A549 (cell line): ENCODE results near the gene SOX8. TPM values are rescaled to one million over a fixed set of nuclear protein-coding genes. Genes with fewer than 3 reads are reported as not detected.

Source experiments
- ATAC-seq, 2 experiments: fragments of 200-7000 bp in 1 of 2; fragments of >200 bp in 1 of 2; cut with Nextera tagmentation in 1 of 2; cut with Tn5 transposase in 1 of 2; 3 replicates each; pipeline versions ENCODE4 v1.8.0 to v1.9.1; 2018 to 2020; ENCODE audit warnings: mild to moderate bottlenecking in 1 of 2, moderate library complexity in 1 of 2
- CTCF ChIA-PET: fragments of 300-600 bp; sonication (Branson Sonifier 250); formaldehyde crosslinking; extraction: SDS; loops from one replicate; lab custom pipeline; 2021; ENCODE audit warnings: antibody characterized with exemption, inconsistent platforms; lab: Yijun Ruan, JAX
- POLR2A ChIA-PET: fragments of 350-600 bp; formaldehyde crosslinking; extraction: SDS; loops from one replicate; lab custom pipeline; 2021; ENCODE audit warnings: antibody characterized with exemption, inconsistent platforms; lab: Yijun Ruan, JAX
- DNase-seq, 2 experiments: peaks; one replicate each; pipeline versions ENCODE4 v3.0.0 to v3.0.0-alpha.2; 2011 to 2016; ENCODE audit warnings: low read depth in 1 of 2, low spot score in 1 of 2
- FAIRE-seq: peaks from 2 replicates; lab custom pipeline; 2011; peaks lifted over from hg19 to GRCh38; lab: Jason Lieb, UNC
- H3K27ac ChIP-seq, 2 experiments: fragments of >200 bp; sonication (Bioruptor Twin); formaldehyde crosslinking; 3 replicates each; pipeline ENCODE4 v1.5.1; 2016 to 2017
- H3K4me1 ChIP-seq: fragments of >200 bp; sonication (Bioruptor Twin); formaldehyde crosslinking; 3 replicates; pipeline ENCODE4 v1.6.1; 2016
- H3K4me2 ChIP-seq: fragments of >200 bp; sonication (Bioruptor Twin); formaldehyde crosslinking; 3 replicates; pipeline ENCODE4 v1.6.1; 2016
- H3K4me3 ChIP-seq: fragments of >200 bp; sonication (Bioruptor Twin); formaldehyde crosslinking; 3 replicates; pipeline ENCODE4 v1.5.1; 2016
- H3K9me3 ChIP-seq: fragments of >200 bp; sonication (Bioruptor Twin); formaldehyde crosslinking; 3 replicates; pipeline ENCODE4 v1.6.1; 2016
- BCL3 ChIP-seq: fragments of >200 bp; sonication (Bioruptor Twin); formaldehyde crosslinking; IDR thresholded peaks from 3 replicates; pipeline ENCODE4 v1.6.1; 2016
- CBX2 ChIP-seq: fragments of 200-600 bp; sonication (generic); IDR thresholded peaks from 2 replicates; pipeline ENCODE4 v1.6.1; 2016; ENCODE audit warnings: low read depth, mild to moderate bottlenecking, borderline replicate concordance
- CBX8 ChIP-seq: fragments of 200-600 bp; sonication (generic); IDR thresholded peaks from 2 replicates; pipeline ENCODE4 v1.6.1; 2016
- CHD2 ChIP-seq: fragments of 150-350 bp; IDR thresholded peaks from 2 replicates; pipeline ENCODE4 v1.6.1; 2014; ENCODE audit warnings: low read length; ENCODE audit not compliant: partially characterized antibody
- E2F6 ChIP-seq: IDR thresholded peaks from 2 replicates; pipeline ENCODE4 v1.6.1; 2012; ENCODE audit warnings: low read depth, borderline replicate concordance
- EHF ChIP-seq: fragments of 250-450 bp; sonication (Bioruptor Pico); IDR thresholded peaks from 2 replicates; pipeline ENCODE4 v1.5.0; 2020; ENCODE audit warnings: mild to moderate bottlenecking
- EP300 ChIP-seq, 2 experiments: fragments of >200 bp; sonication (Bioruptor Twin); formaldehyde crosslinking; IDR thresholded peaks; 2 replicates in 1 of 2; 3 replicates in 1 of 2; pipeline ENCODE4 v1.6.1; 2016 to 2017
- GATA3 ChIP-seq: IDR thresholded peaks from 2 replicates; pipeline ENCODE4 v1.6.1; 2012; ENCODE audit warnings: borderline replicate concordance
- HDAC2 ChIP-seq: fragments of 200-600 bp; sonication (generic); IDR thresholded peaks from 2 replicates; pipeline ENCODE4 v1.6.1; 2016
- HOXA7 ChIP-seq: fragments of 250-450 bp; sonication (Bioruptor Pico); IDR thresholded peaks from 2 replicates; pipeline ENCODE4 v1.5.0; 2020; ENCODE audit warnings: mild to moderate bottlenecking, moderate library complexity
- HOXB13 ChIP-seq: fragments of 250-450 bp; sonication (Bioruptor Pico); IDR thresholded peaks from 2 replicates; pipeline ENCODE4 v1.5.0; 2020; ENCODE audit warnings: low read depth, mild to moderate bottlenecking, moderate library complexity
- JUNB ChIP-seq: fragments of >200 bp; sonication (Bioruptor Twin); formaldehyde crosslinking; IDR thresholded peaks from 2 replicates; pipeline ENCODE4 v1.6.1; 2016
- KDM1A ChIP-seq: fragments of 200-600 bp; sonication (generic); IDR thresholded peaks from 2 replicates; pipeline ENCODE4 v1.6.1; 2016; ENCODE audit warnings: low read depth, mild to moderate bottlenecking
- KDM5A ChIP-seq: fragments of 200-600 bp; sonication (generic); IDR thresholded peaks from 2 replicates; pipeline ENCODE4 v1.6.1; 2016; ENCODE audit warnings: antibody characterized with exemption, mild to moderate bottlenecking
- MAFK ChIP-seq: fragments of 450-650 bp; IDR thresholded peaks from 2 replicates; pipeline ENCODE4 v1.6.1; 2014; ENCODE audit not compliant: partially characterized antibody
- NFE2L2 ChIP-seq: fragments of 150-350 bp; conservative IDR thresholded peaks from 2 replicates; pipeline ENCODE4 v1.6.1; 2014; ENCODE audit warnings: low read length
- NPAS2 ChIP-seq: fragments of 250-450 bp; sonication (Bioruptor Pico); IDR thresholded peaks from 2 replicates; pipeline ENCODE4 v1.8.0; 2022; ENCODE audit warnings: mild to moderate bottlenecking, moderate library complexity, borderline replicate concordance
- NR3C1 ChIP-seq: fragments of >200 bp; sonication (Bioruptor Twin); formaldehyde crosslinking; IDR thresholded peaks from 3 replicates; pipeline ENCODE4 v1.6.1; 2017
- PBX3 ChIP-seq: IDR thresholded peaks from 2 replicates; pipeline ENCODE4 v1.6.1; 2012
- PHF8 ChIP-seq: fragments of 200-600 bp; sonication (generic); IDR thresholded peaks from 2 replicates; pipeline ENCODE4 v1.6.1; 2016; ENCODE audit warnings: low read depth, mild to moderate bottlenecking, antibody characterized with exemption, moderate library complexity, borderline replicate concordance
- POLR2A ChIP-seq: IDR thresholded peaks from 2 replicates; pipeline ENCODE4 v1.6.1; 2012; ENCODE audit warnings: mild to moderate bottlenecking, low read length
- POLR2AphosphoS2 ChIP-seq: conservative IDR thresholded peaks from 2 replicates; pipeline ENCODE4 v1.6.1; 2012; ENCODE audit warnings: low read length, improper control_type of control experiment, inconsistent platforms
- RARB ChIP-seq: fragments of 250-450 bp; sonication (Bioruptor Pico); IDR thresholded peaks from 2 replicates; pipeline ENCODE4 v1.8.0; 2021; ENCODE audit warnings: mild to moderate bottlenecking, moderate library complexity
- RFX5 ChIP-seq: fragments of 450-650 bp; IDR thresholded peaks from 2 replicates; pipeline ENCODE4 v1.7.1; 2014; ENCODE audit warnings: antibody characterized with exemption, mild to moderate bottlenecking, moderate library complexity
- RNF2 ChIP-seq: fragments of 200-600 bp; sonication (generic); IDR thresholded peaks from 2 replicates; pipeline ENCODE4 v1.6.1; 2016; ENCODE audit warnings: low read depth, mild to moderate bottlenecking, antibody characterized with exemption, moderate library complexity, borderline replicate concordance
- SREBF2 ChIP-seq: fragments of 450-650 bp; IDR thresholded peaks from 2 replicates; pipeline ENCODE4 v1.6.1; 2014; ENCODE audit warnings: mild to moderate bottlenecking, moderate library complexity
- TFCP2L1 ChIP-seq: fragments of 250-450 bp; sonication (Bioruptor Pico); IDR thresholded peaks from 2 replicates; pipeline ENCODE4 v1.5.0; 2021; ENCODE audit warnings: mild to moderate bottlenecking
- USF2 ChIP-seq: fragments of 450-650 bp; IDR thresholded peaks from 2 replicates; pipeline ENCODE4 v1.6.1; 2014; ENCODE audit warnings: antibody characterized with exemption
- ZFP36 ChIP-seq: fragments of 450-650 bp; IDR thresholded peaks from 2 replicates; pipeline ENCODE4 v1.6.1; 2014; ENCODE audit warnings: borderline replicate concordance; ENCODE audit not compliant: partially characterized antibody
- ZNF302 ChIP-seq: fragments of 250-450 bp; sonication (Bioruptor Pico); IDR thresholded peaks from 2 replicates; pipeline ENCODE4 v1.9.0; 2021; ENCODE audit warnings: inconsistent platforms, mild to moderate bottlenecking, moderate library complexity
- ZSCAN20 ChIP-seq: fragments of 250-450 bp; sonication (Bioruptor Pico); IDR thresholded peaks from 2 replicates; pipeline ENCODE4 v1.8.0; 2022; ENCODE audit warnings: mild to moderate bottlenecking, moderate library complexity
- WGBS: methylation state at CpG from one replicate; pipeline ENCODE4 v1.1.6; 2017; ENCODE audit errors: missing lambda C conversion rate; 5-methylcytosine and 5-hydroxymethylcytosine counted together
- polyA plus RNA-seq, 4 experiments: library from polyadenylated mRNA; depleted of rRNA in 3 of 4; stranded (reverse); fragments of >200 nt; fragmentation: RNase III in 1 of 4; extraction: RNeasy Plus Mini Kit Qiagen cat#74134 plus additional on column Dnase treatment in 1 of 4; gene quantifications; 2 replicates in 3 of 4; 3 replicates in 1 of 4; pipeline ENCODE4 v1.2.3, GENCODE V29; 2011 to 2017

The SOX8 gene
- polyA plus RNA-seq, 2 of the 4 experiments (the other 2 are of a cell fraction), result 0.06 to 0.22 TPM

- ChIA-PET POLR2A (no interaction called here), CTCF (interaction anchor here (3.6 kb wide), 1 partner anchor 27 kb away, joined by 22 read pairs; no protein-coding TSS in a partner anchor)
- DNase-seq, result no peak
- WGBS, result 59% methylated on average over 6 of the region's 14 CpGs
- no peak for FAIRE-seq
- TF ChIP-seq NR3C1 (no peak), ZNF302 (CRISPR knock-in tag) (no peak), RFX5 (no peak), POLR2AphosphoS2 (no peak), NPAS2 (CRISPR knock-in tag) (no peak), RNF2 (no peak), POLR2A (no peak), HOXB13 (CRISPR knock-in tag) (no peak)
- no peak overlapping the region for H3K4me2 ChIP-seq
- no peak overlapping the region for H3K4me3 ChIP-seq
- H3K27ac ChIP-seq, result no peak overlapping the region
- H3K9me3 ChIP-seq, result no peaks in the 10 kb centered on the region
- no peaks in the 10 kb centered on the region for H3K4me1 ChIP-seq
- ATAC-seq, result no peak
These were observed 47.6 kb downstream of the SOX8 start for GRCh38 chr16:1029259-1029545.

- POLR2A ChIA-PET, result no interaction called here
- TF ChIP-seq EP300 (IDR thresholded peaks at IDR 0.05), result no peak
- TF ChIP-seq ZSCAN20 (CRISPR knock-in tag), result no peak
- Histone ChIP-seq H3K4me1 (no peaks in the 10 kb centered on the region), H3K27ac (no peak overlapping the region), H3K9me3 (no peaks in the 10 kb centered on the region), H3K4me2 (no peak overlapping the region), H3K4me3 (no peak overlapping the region)
- CTCF ChIA-PET, result interaction anchor here (0.6 to 1.4 kb wide), 2 partner anchors 10 to 24 kb away, joined by 3 to 6 read pairs; no protein-coding TSS in a partner anchor
- no peak for FAIRE-seq
- no peak for DNase-seq
- 56% methylated on average over 8 of the region's 26 CpGs for WGBS
- no peak for ATAC-seq
These were observed 48.9 kb downstream of the SOX8 start for GRCh38 chr16:1030473-1030901.

- ATAC-seq (no peak), FAIRE-seq (no peak), DNase-seq (no peak)
- TF ChIP-seq NFE2L2 (no peak), MAFK (no peak), KDM1A (no peak), EHF (no peak), NR3C1 (no peak), EP300 (IDR thresholded peaks at IDR 0.05) (no peak), SREBF2 (no peak), KDM5A (no peak), JUNB (no peak), GATA3 (no peak)
- no peak overlapping the region for H3K27ac ChIP-seq
- ChIA-PET POLR2A (no interaction called here), CTCF (no interaction called here)
- no peaks in the 10 kb centered on the region for H3K9me3 ChIP-seq
- H3K4me1 ChIP-seq, result peaks cover 3% of the 10 kb centered on the region; the same call in 2 of the 3 replicates
- no peak overlapping the region for H3K4me2 ChIP-seq
- H3K4me3 ChIP-seq, result no peak overlapping the region
- 71% methylated on average over 12 of the region's 17 CpGs for WGBS
These were observed 50.1 kb downstream of the SOX8 start for GRCh38 chr16:1031666-1032065.

GRCh38 chr16:1032607-1033006, 51.0 kb downstream of the SOX8 start:
- DNase-seq (no peak), FAIRE-seq (no peak), ATAC-seq (no peak)
- Histone ChIP-seq H3K4me3 (no peak overlapping the region), H3K27ac (no peak overlapping the region), H3K4me1 (peaks cover 10% of the 10 kb centered on the region), H3K9me3 (no peaks in the 10 kb centered on the region), H3K4me2 (no peak overlapping the region)
- ChIA-PET CTCF (no interaction called here), POLR2A (no interaction called here)
- WGBS, result 50% methylated on average over 2 of the region's 2 CpGs
- TF ChIP-seq PBX3 (no peak), ZFP36 (no peak), HDAC2 (no peak), E2F6 (no peak), POLR2AphosphoS2 (no peak), HOXA7 (CRISPR knock-in tag) (no peak), PHF8 (no peak), BCL3 (no peak), CHD2 (no peak), CBX8 (no peak), RARB (CRISPR knock-in tag) (no peak), USF2 (no peak), TFCP2L1 (no peak), SREBF2 (no peak), JUNB (no peak), CBX2 (no peak)
